GM19397 (cell line): ENCODE measurements around the gene SLFN12L.

Experiments used
- ATAC-seq: cut with Tn5 transposase; IDR thresholded peaks from one replicate; pipeline ENCODE4 v1.9.1; 2021; ENCODE audit warnings: mild to moderate bottlenecking, moderate library complexity; ENCODE audit not compliant: unreplicated experiment

The SLFN12L gene

GRCh38 chr17:35433075-35433894 lies 104.2 kb downstream of the SLFN12L start:
- ATAC-seq: no peak

GRCh38 chr17:35432176-35433074 lies 105.1 kb downstream of the SLFN12L start, which contains the start of gene SLFN12:
TSS of gene SLFN12 (minus strand) at chr17:35432500. CDS start at chr17:35423028, 9,472 bp downstream.
- no peak for ATAC-seq

- no peak for ATAC-seq
These were observed 107.8 kb downstream of the SLFN12L start for GRCh38 chr17:35429702-35430101.

- no peak for ATAC-seq
These were observed 109.2 kb downstream of the SLFN12L start for GRCh38 chr17:35428229-35428628.

GRCh38 chr17:35423761-35424160 lies 113.7 kb downstream of the SLFN12L start:
- no peak for ATAC-seq
